GM12892 (cell line): ENCODE data around the gene CEBPZOS.

ENCODE experiments used
- POLR2A ChIP-seq: IDR thresholded peaks from 2 replicates; pipeline ENCODE4 v1.6.1; 2011; ENCODE audit warnings: low read depth, low read length, control low read depth
- TAF1 ChIP-seq: IDR thresholded peaks from 2 replicates; pipeline ENCODE4 v1.6.1; 2011; ENCODE audit warnings: low read depth, mild to moderate bottlenecking, control low read depth, low read length, borderline replicate concordance

DNA sequence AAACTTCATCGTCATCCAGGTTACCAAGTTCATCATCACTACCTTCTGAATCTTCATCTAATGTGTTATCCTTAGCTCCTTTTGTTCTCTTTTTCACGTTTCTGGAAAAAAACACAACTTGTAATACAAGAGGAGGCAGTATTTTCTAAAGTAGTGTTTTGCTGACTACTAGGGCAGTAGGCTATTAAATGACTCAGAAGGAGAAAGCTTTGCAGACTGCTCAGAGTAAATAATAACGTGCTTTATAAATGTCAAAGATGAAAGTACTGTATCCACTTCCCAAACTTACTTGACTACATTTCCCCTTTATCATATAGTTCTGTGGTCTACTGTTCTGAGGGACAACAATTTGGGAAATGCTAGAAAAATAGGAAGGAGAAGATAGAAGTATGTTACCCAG, 15.6 kb downstream of the CEBPZOS start:
- TF ChIP-seq TAF1 (no peak), POLR2A (no peak)
